Measurements from ENCODE around the gene ANO7. TPM values are rescaled to one million over a fixed set of nuclear protein-coding genes. Genes with fewer than 3 reads are reported as not detected.

Gene ANO7
- total RNA-seq, 1 experiment from 2014 or later, result 7.7 TPM

DNA sequence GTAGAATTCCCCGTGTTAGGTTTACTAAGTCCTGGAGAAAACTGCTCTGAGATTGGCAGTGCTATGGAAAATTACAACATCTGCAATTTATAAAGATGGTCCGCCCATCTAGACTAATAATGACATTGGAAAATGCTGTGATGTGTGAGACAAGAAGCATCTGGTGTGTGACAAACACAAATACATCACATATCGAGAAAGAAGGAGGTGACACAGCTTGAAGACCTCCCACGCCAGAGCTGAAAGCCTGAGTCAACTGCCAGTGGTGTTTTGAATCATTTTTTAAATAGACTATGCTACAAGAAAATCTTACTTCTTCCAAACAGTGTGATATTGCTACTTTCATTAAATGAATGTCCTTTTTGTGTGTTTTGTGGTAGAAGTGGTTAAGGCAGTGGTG is 8.6 kb upstream of the ANO7 start:
- H3K9me3 Mint-ChIP-seq (ENCODE audit: low read depth, unreplicated experiment), result no peaks in the 10 kb centered on the region
- CTCF ChIA-PET, result interaction anchor here (0.7 kb wide), 1 partner anchor 436 kb away, joined by 4 read pairs; no protein-coding TSS in a partner anchor
- no peak overlapping the region for H3K27ac Mint-ChIP-seq (ENCODE audit: unreplicated experiment)
- no peak for DNase-seq
- H3K4me3 Mint-ChIP-seq (ENCODE audit: low read depth, unreplicated experiment), result no peak overlapping the region
- H3K27me3 Mint-ChIP-seq (ENCODE audit: unreplicated experiment), result no peaks in the 10 kb centered on the region
- TF ChIP-seq, protein P1, sequence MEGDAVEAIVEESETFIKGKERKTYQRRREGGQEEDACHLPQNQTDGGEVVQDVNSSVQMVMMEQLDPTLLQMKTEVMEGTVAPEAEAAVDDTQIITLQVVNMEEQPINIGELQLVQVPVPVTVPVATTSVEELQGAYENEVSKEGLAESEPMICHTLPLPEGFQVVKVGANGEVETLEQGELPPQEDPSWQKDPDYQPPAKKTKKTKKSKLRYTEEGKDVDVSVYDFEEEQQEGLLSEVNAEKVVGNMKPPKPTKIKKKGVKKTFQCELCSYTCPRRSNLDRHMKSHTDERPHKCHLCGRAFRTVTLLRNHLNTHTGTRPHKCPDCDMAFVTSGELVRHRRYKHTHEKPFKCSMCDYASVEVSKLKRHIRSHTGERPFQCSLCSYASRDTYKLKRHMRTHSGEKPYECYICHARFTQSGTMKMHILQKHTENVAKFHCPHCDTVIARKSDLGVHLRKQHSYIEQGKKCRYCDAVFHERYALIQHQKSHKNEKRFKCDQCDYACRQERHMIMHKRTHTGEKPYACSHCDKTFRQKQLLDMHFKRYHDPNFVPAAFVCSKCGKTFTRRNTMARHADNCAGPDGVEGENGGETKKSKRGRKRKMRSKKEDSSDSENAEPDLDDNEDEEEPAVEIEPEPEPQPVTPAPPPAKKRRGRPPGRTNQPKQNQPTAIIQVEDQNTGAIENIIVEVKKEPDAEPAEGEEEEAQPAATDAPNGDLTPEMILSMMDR (IDR thresholded peaks at IDR 0.05; ENCODE audit: unreplicated experiment), result no peak
- no peaks in the 10 kb centered on the region for H3K4me1 Mint-ChIP-seq (ENCODE audit: low read depth, unreplicated experiment)
- BruUV-seq (replicated peaks), result no TSS peak
- intact Hi-C loops (cut with micrococcal nuclease; ENCODE audit: unreplicated experiment), result no loop called here
- H3K36me3 Mint-ChIP-seq (ENCODE audit: insufficient read depth, unreplicated experiment), result peaks cover 20% of the 10 kb centered on the region

DNA sequence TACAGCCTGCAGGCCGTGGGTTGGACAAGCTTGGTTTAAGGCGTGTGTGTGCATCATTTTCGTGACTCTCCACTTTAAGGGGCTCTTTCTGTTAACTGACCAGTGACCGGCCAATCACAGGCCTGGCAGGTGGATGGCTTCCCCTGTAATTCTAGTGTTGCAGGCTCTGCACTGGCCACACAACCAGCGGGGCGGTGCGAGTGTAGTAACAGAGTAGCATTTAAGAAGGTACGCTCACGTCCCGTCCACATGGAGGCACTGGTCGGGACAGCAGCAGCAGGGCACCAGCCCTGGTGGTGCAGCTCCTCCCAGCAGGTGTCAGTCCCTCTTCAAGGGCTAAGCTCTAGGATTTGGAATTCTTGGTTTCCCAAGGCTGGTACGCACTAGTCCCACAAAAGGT is 8.0 kb upstream of the ANO7 start:
- H3K27ac Mint-ChIP-seq (ENCODE audit: unreplicated experiment), result no peak overlapping the region
- H3K36me3 Mint-ChIP-seq (ENCODE audit: insufficient read depth, unreplicated experiment), result peaks cover 21% of the 10 kb centered on the region
- intact Hi-C loops (cut with micrococcal nuclease; ENCODE audit: unreplicated experiment), result no loop called here
- BruUV-seq (replicated peaks), result no TSS peak
- CTCF ChIA-PET, result interaction anchor here (0.7 kb wide), 1 partner anchor 435 kb away, joined by 4 read pairs; no protein-coding TSS in a partner anchor
- DNase-seq, result no peak
- H3K4me1 Mint-ChIP-seq (ENCODE audit: low read depth, unreplicated experiment), result no peaks in the 10 kb centered on the region
- TF ChIP-seq, protein P1 (IDR thresholded peaks at IDR 0.05; ENCODE audit: unreplicated experiment), result no peak
- H3K27me3 Mint-ChIP-seq (ENCODE audit: unreplicated experiment), result no peaks in the 10 kb centered on the region
- H3K9me3 Mint-ChIP-seq (ENCODE audit: low read depth, unreplicated experiment), result no peaks in the 10 kb centered on the region
- H3K4me3 Mint-ChIP-seq (ENCODE audit: low read depth, unreplicated experiment), result no peak overlapping the region

DNA sequence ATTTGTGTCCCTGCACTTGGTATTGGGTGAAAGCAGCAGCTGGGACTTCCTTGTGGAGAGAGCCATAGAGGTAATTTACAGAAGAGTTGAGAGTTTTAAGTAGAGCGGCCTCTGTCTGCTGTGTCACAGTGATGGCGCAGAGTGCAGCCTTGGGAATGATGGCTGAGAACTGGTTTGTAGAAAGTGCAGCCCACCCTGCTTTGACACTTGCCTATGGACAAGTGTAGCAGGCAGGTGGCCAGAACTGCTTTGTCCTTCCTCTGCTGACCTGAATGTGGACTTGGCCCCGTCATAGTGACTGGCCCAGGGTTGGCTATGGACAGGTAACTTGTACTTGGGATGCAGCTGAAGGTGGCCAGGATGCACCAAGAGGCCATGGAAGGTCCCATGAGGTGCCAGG is 6.4 kb upstream of the ANO7 start:
- H3K4me3 Mint-ChIP-seq (ENCODE audit: low read depth, unreplicated experiment), result no peak overlapping the region
- no peak overlapping the region for H3K27ac Mint-ChIP-seq (ENCODE audit: unreplicated experiment)
- TF ChIP-seq, protein P1 (IDR thresholded peaks at IDR 0.05; ENCODE audit: unreplicated experiment), result no peak
- no TSS peak for BruUV-seq (replicated peaks)
- H3K36me3 Mint-ChIP-seq (ENCODE audit: insufficient read depth, unreplicated experiment), result peaks cover 21% of the 10 kb centered on the region
- CTCF ChIA-PET, result interaction anchor here (0.7 kb wide), 1 partner anchor 57 kb away, joined by 3 read pairs; no protein-coding TSS in a partner anchor
- H3K27me3 Mint-ChIP-seq (ENCODE audit: unreplicated experiment), result peaks cover 6% of the 10 kb centered on the region
- DNase-seq, result no peak
- H3K4me1 Mint-ChIP-seq (ENCODE audit: low read depth, unreplicated experiment), result no peaks in the 10 kb centered on the region
- no peaks in the 10 kb centered on the region for H3K9me3 Mint-ChIP-seq (ENCODE audit: low read depth, unreplicated experiment)
- intact Hi-C loops (cut with micrococcal nuclease; ENCODE audit: unreplicated experiment), result no loop called here

DNA sequence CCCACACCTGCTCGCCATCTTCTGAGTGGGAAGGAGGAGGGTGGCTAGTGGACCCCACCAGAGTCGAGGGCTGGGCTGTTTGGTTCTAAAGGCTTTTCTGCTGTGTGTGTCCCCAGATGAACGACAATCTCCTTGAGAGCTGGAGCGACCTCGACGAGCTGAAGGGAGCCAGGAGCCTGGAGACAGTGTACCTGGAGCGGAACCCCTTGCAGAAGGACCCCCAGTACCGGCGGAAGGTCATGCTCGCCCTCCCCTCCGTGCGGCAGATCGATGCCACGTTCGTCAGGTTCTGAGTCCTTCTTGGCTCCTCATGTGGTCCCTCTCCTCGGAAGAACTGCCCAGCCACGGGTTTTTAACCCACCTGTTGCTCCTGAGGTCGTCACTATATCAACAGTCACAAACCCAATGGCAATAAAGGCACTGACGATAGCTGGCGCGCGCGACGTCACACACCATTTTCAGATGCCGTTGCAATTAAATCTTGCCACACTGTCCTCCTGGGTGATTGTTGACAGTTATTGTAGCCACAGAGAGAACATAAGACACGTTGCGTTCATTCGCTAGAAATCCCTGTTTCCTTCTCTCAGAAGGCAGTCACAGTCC is 5.8 kb upstream of the ANO7 start:
- H3K4me1 Mint-ChIP-seq (ENCODE audit: low read depth, unreplicated experiment), result no peaks in the 10 kb centered on the region
- intact Hi-C loops (cut with micrococcal nuclease; ENCODE audit: unreplicated experiment), result no loop called here
- BruUV-seq (replicated peaks), result no TSS peak
- TF ChIP-seq, protein P1 (IDR thresholded peaks at IDR 0.05; ENCODE audit: unreplicated experiment), result no peak
- peaks cover 21% of the 10 kb centered on the region for H3K36me3 Mint-ChIP-seq (ENCODE audit: insufficient read depth, unreplicated experiment)
- CTCF ChIA-PET, result no interaction called here
- peaks cover 11% of the 10 kb centered on the region for H3K27me3 Mint-ChIP-seq (ENCODE audit: unreplicated experiment)
- H3K4me3 Mint-ChIP-seq (ENCODE audit: low read depth, unreplicated experiment), result no peak overlapping the region
- H3K27ac Mint-ChIP-seq (ENCODE audit: unreplicated experiment), result no peak overlapping the region
- no peak for DNase-seq
- H3K9me3 Mint-ChIP-seq (ENCODE audit: low read depth, unreplicated experiment), result no peaks in the 10 kb centered on the region

All from Calu3 (cell line).